Adrenal gland (tissue), 5 donors: ENCODE measurements around the gene FCN2.

Experiments used
- CTCF ChIP-seq, 6 experiments: fragments of 450-650 bp in 4 of 6; fragments of 200-600 bp in 2 of 6; sonication (generic) in 1 of 6; IDR thresholded peaks; 1 replicate in 5 of 6; 2 replicates in 1 of 6; pipeline versions ENCODE4 v1.5.1 to v1.8.0; 2016 to 2021; ENCODE audit warnings: antibody characterized with exemption in 6 of 6, mild to moderate bottlenecking in 2 of 6, moderate library complexity in 1 of 6
- POLR2A ChIP-seq, 2 donors: fragments of 450-650 bp; IDR thresholded peaks; one replicate each; pipeline ENCODE4 v1.6.1; 2017; ENCODE audit warnings: antibody characterized with exemption in 2 of 2, mild to moderate bottlenecking in 2 of 2, moderate library complexity in 1 of 2
- donor health status: DM: no; HTN: no; CAD: no.

GRCh38 chr9:134918646-134919045 lies 38.0 kb downstream of the FCN2 start:
- TF ChIP-seq CTCF (IDR thresholded peaks at IDR 0.05) (no peak), POLR2A (IDR thresholded peaks at IDR 0.05) (no peak)
